Activated T-cell treated with anti-CD3 and anti-CD28 coated beads, Interleukin-2, amount 50 U/mL, for 24 hours (primary cell): ENCODE measurements around the gene KRT31.
"Not testable (repeated sequence)": the region's sequence is repeated elsewhere in the genome, so short reads cannot be mapped to it uniquely, and the experiment has no call there.

Experiments used
- DNase-seq: peaks from one replicate; pipeline ENCODE4 v3.0.0-alpha.2; 2020
- H3K27ac Mint-ChIP-seq: 2 replicates; pipeline ENCODE4 v1.8.0; 2020; ENCODE audit warnings: mild to moderate bottlenecking, mixed read lengths
- H3K27me3 Mint-ChIP-seq: 2 replicates; pipeline ENCODE4 v1.8.0; 2020; ENCODE audit warnings: mixed read lengths
- H3K36me3 Mint-ChIP-seq: 2 replicates; pipeline ENCODE4 v1.8.0; 2020; ENCODE audit warnings: low read depth, mixed read lengths
- H3K4me1 Mint-ChIP-seq: 2 replicates; pipeline ENCODE4 v1.8.0; 2020; ENCODE audit warnings: low read depth, mixed read lengths
- H3K4me3 Mint-ChIP-seq: 2 replicates; pipeline ENCODE4 v1.8.0; 2020; ENCODE audit warnings: mild to moderate bottlenecking, moderate library complexity, mixed read lengths
- H3K9me3 Mint-ChIP-seq: 2 replicates; pipeline ENCODE4 v1.8.0; 2020; ENCODE audit warnings: mixed read lengths

KRT31 gene

DNA sequence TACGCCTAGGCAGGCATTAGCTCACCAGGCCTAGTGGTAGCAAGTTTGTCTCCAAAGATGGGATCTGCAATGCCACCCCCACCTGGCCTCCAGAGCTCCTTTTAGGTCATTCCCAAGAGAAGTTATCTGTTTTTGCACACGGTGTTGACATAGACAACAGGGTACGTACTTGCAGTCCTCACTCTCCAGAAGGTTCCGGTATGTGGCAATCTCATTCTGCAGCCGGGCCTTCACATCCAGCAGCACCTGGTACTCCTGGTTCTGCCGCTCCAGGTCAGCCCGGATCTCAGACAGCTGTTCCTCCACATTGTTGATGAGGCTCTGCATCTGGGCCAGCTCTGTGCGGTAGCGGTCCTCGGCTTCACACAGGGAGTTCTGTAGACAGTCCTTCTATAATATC, 9.8 kb upstream of the KRT31 start:
- Mint-ChIP-seq H3K27ac (no peak overlapping the region), H3K27me3 (no peaks in the 10 kb centered on the region), H3K4me1 (peaks cover 41% of the 10 kb centered on the region), H3K4me3 (no peak overlapping the region), H3K9me3 (no peaks in the 10 kb centered on the region), H3K36me3 (no peaks in the 10 kb centered on the region)
- no peak for DNase-seq

GRCh38 chr17:41406205-41406604, 8.8 kb upstream of the KRT31 start:
- no peak for DNase-seq
- H3K4me3 Mint-ChIP-seq = no peak overlapping the region
- H3K27me3 Mint-ChIP-seq = no peaks in the 10 kb centered on the region
- H3K36me3 Mint-ChIP-seq = no peaks in the 10 kb centered on the region
- H3K9me3 Mint-ChIP-seq = no peaks in the 10 kb centered on the region
- no peak overlapping the region for H3K27ac Mint-ChIP-seq
- peaks cover 44% of the 10 kb centered on the region for H3K4me1 Mint-ChIP-seq

DNA sequence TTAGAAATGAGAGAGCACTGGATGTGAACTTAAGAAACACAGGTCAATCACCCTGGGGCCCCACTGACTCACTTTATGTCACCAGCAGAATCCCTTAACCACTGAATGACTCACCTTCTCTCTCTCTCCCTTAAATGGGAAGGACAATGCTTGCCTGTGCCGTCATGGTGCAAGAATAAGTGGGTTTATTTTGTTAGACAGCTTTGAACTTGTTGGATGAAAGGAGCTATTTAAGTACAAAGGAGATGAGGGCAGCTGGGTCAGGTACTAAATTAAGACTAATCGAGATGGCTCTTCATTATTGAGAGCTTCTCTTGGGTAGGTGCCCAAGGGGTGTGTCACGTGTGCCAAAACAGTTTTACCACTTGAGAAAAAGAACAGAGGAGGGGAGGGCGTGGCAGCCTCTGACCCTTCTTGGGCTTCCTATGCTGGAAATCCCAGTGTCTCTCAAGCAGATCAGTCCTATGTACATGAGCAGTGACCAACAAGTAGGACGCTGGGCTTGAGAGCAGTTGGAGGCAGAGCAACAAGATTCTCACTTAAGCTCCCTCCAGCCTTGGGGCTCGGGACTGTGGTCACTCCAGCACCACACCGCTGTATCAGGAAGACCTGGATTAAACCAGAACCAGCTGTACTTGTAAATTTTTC, 6.7 kb upstream of the KRT31 start:
- Mint-ChIP-seq H3K4me1 (peaks cover 44% of the 10 kb centered on the region), H3K4me3 (no peak overlapping the region), H3K27ac (peak overlapping the region; percentile 87), H3K9me3 (no peaks in the 10 kb centered on the region), H3K36me3 (no peaks in the 10 kb centered on the region), H3K27me3 (no peaks in the 10 kb centered on the region)
- DNase-seq = no peak

DNA sequence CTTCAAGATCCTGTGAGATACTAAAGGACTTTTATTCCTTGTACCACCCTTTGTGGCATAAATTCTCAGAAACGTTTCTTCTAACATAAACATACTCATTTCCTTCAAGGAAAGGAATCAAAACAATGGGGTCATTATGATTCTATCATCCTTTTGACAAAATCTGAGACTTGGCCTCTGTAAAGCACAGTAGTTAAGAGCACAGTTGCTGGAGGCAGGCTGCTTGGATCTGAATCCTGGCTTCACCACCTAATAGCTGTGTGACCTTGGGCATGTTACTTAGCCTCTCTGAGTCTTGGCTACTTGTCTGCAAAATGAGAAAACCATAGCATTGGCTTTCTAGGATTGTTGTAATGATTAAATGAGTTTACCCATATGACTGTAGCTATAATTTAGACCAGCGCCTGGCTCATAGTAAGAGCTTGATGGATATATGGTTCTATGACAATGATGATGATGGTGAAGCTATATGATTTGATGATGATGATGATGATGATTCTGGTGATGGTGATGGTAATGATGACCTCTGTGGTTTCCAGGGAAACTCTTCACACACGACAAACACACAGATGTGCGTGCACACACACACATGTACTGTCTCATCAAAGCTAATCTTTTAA, 6.1 kb upstream of the KRT31 start:
- peak overlapping the region; percentile 87 for H3K27ac Mint-ChIP-seq

DNA sequence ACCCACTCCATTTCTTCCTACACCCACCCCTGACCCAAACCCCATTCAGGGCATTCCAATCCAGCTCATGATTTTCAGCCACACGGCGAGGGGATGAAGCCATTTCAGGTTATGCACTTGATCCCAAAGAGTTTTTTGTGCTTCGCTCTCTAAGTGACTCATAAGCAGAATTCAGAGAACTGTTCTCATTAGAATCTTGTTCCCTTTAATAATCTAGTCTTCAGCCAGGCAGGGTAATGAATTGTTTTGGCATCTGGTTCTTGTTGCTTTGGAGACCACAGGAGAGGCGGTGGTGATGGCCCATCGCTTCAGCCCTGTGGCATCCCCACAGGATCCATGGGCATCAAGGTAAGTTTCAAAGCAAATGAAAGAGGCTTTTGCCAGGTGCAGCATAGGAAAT, 4.8 kb upstream of the KRT31 start:
- Mint-ChIP-seq H3K4me1 (peaks cover 39% of the 10 kb centered on the region), H3K27ac (peak overlapping the region; percentile 8), H3K36me3 (no peaks in the 10 kb centered on the region), H3K4me3 (no peak overlapping the region), H3K9me3 (no peaks in the 10 kb centered on the region), H3K27me3 (no peaks in the 10 kb centered on the region)
- DNase-seq = no peak

More for the DNA sequence above, 6.1 kb upstream of the KRT31 start:
- Mint-ChIP-seq H3K27me3 (no peaks in the 10 kb centered on the region), H3K4me1 (peaks cover 39% of the 10 kb centered on the region), H3K36me3 (no peaks in the 10 kb centered on the region), H3K4me3 (peak overlapping the region; percentile 6), H3K9me3 (no peaks in the 10 kb centered on the region)
- no peak for DNase-seq

DNA sequence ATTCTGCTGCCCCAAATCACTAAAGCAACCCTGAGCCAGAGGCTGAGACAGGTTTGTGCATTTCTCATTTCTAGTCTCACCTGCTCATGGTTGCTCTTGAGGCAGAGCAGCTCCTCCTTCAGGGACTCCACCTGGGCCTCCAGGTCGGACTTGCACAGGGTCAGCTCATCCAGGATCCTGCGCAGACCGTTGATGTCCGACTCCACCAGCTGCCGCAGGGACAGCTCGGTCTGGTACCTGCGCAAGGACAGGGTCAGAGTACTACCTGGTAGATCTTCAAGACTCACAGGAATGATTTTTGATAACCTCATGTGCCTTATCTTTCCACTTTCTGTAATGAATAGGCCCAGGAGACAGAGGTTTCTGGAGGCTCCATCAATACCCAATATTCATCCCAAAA, 1.1 kb downstream of the KRT31 start:
- no peak overlapping the region for H3K4me3 Mint-ChIP-seq
- H3K9me3 Mint-ChIP-seq = no peaks in the 10 kb centered on the region
- no peak for DNase-seq
- H3K4me1 Mint-ChIP-seq = peaks cover 4% of the 10 kb centered on the region
- H3K27ac Mint-ChIP-seq = no peak overlapping the region
- H3K27me3 Mint-ChIP-seq = peaks cover 3% of the 10 kb centered on the region
- H3K36me3 Mint-ChIP-seq = no peaks in the 10 kb centered on the region

DNA sequence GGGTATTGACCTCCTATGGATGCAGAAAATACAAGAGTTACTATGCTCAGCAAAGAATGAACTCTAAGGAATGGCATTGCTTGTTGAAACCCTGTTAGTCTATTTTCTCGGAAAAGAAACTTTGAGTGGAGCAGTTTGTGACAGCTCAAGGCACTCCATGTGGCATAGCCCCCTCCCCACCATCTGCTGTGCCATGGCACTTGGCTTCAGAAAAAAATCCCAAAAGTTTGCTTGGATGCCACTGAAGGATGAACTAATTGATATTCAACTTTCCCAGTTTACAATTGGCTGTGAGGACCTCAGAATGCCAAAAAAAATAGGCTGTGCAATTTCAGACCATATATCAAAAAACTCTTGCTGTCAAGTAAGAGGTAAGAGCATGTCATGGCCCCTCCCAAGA, 1.8 kb downstream of the KRT31 start:
- Mint-ChIP-seq H3K4me3 (no peak overlapping the region), H3K27me3 (peaks cover 5% of the 10 kb centered on the region), H3K36me3 (no peaks in the 10 kb centered on the region), H3K27ac (no peak overlapping the region), H3K4me1 (peaks cover 4% of the 10 kb centered on the region), H3K9me3 (no peaks in the 10 kb centered on the region)
- DNase-seq = no peak

DNA sequence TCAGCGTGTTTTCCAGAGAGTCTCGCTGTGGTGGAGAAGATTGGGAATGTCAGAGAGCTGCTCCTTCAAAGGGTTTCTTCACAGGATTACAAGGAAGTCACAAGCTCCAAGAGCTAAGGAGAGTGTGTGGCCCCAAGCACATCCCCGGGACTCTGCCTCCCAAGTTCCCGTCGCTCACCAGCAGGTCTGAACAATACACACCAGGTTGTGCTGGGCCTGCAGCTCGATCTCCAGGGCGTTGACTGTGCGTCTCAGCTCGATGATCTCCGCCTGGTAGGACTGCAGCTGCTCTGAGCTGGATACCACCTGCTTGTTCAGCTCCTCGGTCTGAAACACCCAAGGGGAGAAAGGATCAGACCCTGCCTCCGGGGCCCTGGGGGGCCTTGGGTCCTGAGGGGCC, 2.4 kb downstream of the KRT31 start:
- not testable (repeated sequence) for H3K4me3 Mint-ChIP-seq, H3K27ac Mint-ChIP-seq, H3K36me3 Mint-ChIP-seq, H3K9me3 Mint-ChIP-seq, DNase-seq, H3K27me3 Mint-ChIP-seq, H3K4me1 Mint-ChIP-seq

- Mint-ChIP-seq H3K36me3 (no peaks in the 10 kb centered on the region), H3K9me3 (no peaks in the 10 kb centered on the region), H3K27me3 (peaks cover 5% of the 10 kb centered on the region), H3K27ac (no peak overlapping the region), H3K4me1 (peaks cover 2% of the 10 kb centered on the region), H3K4me3 (no peak overlapping the region)
- DNase-seq = no peak
Observed at GRCh38 chr17:41394254-41394996, 3.0 kb downstream of the KRT31 start.

- H3K27me3 Mint-ChIP-seq = peaks cover 5% of the 10 kb centered on the region
- DNase-seq = no peak
- no peaks in the 10 kb centered on the region for H3K36me3 Mint-ChIP-seq
- H3K4me1 Mint-ChIP-seq = no peaks in the 10 kb centered on the region
- H3K9me3 Mint-ChIP-seq = no peaks in the 10 kb centered on the region
- no peak overlapping the region for H3K27ac Mint-ChIP-seq
- H3K4me3 Mint-ChIP-seq = no peak overlapping the region
Observed at GRCh38 chr17:41393826-41394225, 3.6 kb downstream of the KRT31 start.

DNA sequence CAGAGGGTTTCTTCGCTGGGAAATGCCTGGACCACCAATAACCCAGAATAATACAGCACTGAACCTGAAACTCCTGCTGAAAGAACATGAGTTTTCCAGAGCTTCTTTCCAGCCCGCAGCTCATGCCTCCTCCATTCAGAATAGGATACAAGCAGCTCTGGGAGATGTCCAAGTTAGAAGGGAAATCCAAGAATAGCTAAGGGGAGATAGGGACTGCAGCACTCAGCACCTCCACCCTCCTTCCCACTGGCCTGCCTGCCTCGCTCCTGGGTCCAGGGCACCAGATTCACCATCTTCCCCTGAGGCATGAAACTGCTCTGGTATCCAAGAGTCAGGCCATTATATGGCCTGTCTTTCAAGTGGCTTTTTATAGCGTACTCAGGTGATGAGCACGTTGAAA, 4.1 kb downstream of the KRT31 start:
- Mint-ChIP-seq H3K4me3 (no peak overlapping the region), H3K27ac (no peak overlapping the region), H3K4me1 (no peaks in the 10 kb centered on the region), H3K27me3 (peaks cover 5% of the 10 kb centered on the region), H3K36me3 (no peaks in the 10 kb centered on the region), H3K9me3 (no peaks in the 10 kb centered on the region)
- no peak for DNase-seq

GRCh38 chr17:41392278-41392677, 5.1 kb downstream of the KRT31 start:
- Mint-ChIP-seq H3K4me3 (no peak overlapping the region), H3K27me3 (peaks cover 5% of the 10 kb centered on the region), H3K27ac (no peak overlapping the region), H3K4me1 (no peaks in the 10 kb centered on the region), H3K36me3 (no peaks in the 10 kb centered on the region), H3K9me3 (peaks cover 4% of the 10 kb centered on the region)
- DNase-seq = no peak

DNA sequence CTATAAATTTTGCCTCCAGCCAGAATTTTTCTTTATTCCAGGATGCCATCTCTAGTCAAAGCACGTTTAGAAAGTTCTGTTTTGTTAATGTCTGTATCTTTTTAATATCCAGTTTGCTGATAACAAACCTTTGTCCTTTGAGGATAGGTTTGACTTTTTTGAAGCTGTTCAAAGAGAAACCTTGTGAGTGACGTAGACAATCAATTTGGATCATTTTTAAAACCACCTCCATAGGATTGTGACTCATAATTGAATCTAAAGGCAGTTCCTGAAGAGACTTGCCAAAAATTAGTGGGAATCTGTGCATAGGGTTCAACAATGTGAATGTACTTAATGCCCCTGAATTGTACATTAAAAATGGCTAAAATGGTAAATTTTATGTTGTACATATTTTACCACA, 5.9 kb downstream of the KRT31 start:
- H3K9me3 Mint-ChIP-seq = peaks cover 8% of the 10 kb centered on the region
- DNase-seq = no peak
- peaks cover 5% of the 10 kb centered on the region for H3K27me3 Mint-ChIP-seq
- H3K27ac Mint-ChIP-seq = no peak overlapping the region
- no peaks in the 10 kb centered on the region for H3K4me1 Mint-ChIP-seq
- no peak overlapping the region for H3K4me3 Mint-ChIP-seq
- H3K36me3 Mint-ChIP-seq = no peaks in the 10 kb centered on the region

DNA sequence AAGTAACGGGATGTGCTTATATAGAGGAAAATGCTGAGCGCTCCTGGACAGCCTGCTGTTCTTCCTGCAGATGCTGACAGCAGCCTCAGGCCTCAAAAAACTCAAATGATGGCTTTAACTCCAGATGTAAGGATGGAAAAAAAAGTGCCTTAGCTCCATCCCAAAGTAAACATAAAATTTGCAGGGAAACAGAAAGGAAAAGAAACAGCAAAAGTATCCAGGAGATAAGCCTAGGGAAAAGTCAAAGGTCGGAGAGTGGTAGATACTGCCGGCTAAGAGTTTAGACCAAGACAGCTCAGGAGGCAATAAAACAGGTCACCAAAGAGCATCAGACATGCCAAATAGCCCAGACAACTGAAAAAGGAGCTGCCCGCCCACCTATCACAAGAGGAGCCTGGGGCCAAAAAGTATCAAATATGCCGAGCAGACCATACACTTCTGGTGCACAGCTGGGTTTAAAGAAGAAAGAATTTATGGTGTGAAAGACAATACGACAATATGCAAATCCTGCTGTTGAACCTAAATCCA, 6.9 kb downstream of the KRT31 start:
- H3K27me3 Mint-ChIP-seq = peaks cover 5% of the 10 kb centered on the region
- no peak overlapping the region for H3K4me3 Mint-ChIP-seq
- H3K9me3 Mint-ChIP-seq = peaks cover 12% of the 10 kb centered on the region

GRCh38 chr17:41387670-41388069, 9.7 kb downstream of the KRT31 start:
- peaks cover 12% of the 10 kb centered on the region for H3K9me3 Mint-ChIP-seq
- peaks cover 5% of the 10 kb centered on the region for H3K27me3 Mint-ChIP-seq
- H3K27ac Mint-ChIP-seq = no peak overlapping the region
- H3K36me3 Mint-ChIP-seq = no peaks in the 10 kb centered on the region
- no peak overlapping the region for H3K4me3 Mint-ChIP-seq
- DNase-seq = no peak
- no peaks in the 10 kb centered on the region for H3K4me1 Mint-ChIP-seq

More for the DNA sequence above, 6.9 kb downstream of the KRT31 start:
- no peaks in the 10 kb centered on the region for H3K4me1 Mint-ChIP-seq
- H3K36me3 Mint-ChIP-seq = no peaks in the 10 kb centered on the region
- no peak for DNase-seq
- H3K27ac Mint-ChIP-seq = no peak overlapping the region
